Liver (tissue), 9 donors: ENCODE data around the gene HOOK1. TPM values are rescaled to one million over a fixed set of nuclear protein-coding genes. Genes with fewer than 3 reads are reported as not detected.
"Not testable (repeated sequence)": the region's sequence is repeated elsewhere in the genome, so short reads cannot be mapped to it uniquely, and the experiment has no call there.

Source experiments
- DNase-seq: peaks from one replicate; pipeline ENCODE4 v3.0.0-alpha.2; 2017; ENCODE audit warnings: low spot score
- H3K27ac ChIP-seq, 2 donors: one replicate each; pipeline ENCODE4 v1.7.0; 2013; ENCODE audit warnings: inconsistent platforms in 2 of 2, low read length in 2 of 2, control low read depth in 1 of 2, low read depth in 1 of 2, mild to moderate bottlenecking in 1 of 2
- H3K27me3 ChIP-seq, 4 donors: one replicate each; pipeline versions ENCODE4 v1.6.1 to v1.7.0; 2013; ENCODE audit warnings: low read length in 3 of 4, inconsistent platforms in 1 of 4, mild to moderate bottlenecking in 1 of 4, moderate library complexity in 1 of 4; ENCODE audit not compliant: control insufficient read depth in 4 of 4, insufficient read depth in 4 of 4
- H3K36me3 ChIP-seq, 4 donors: one replicate each; pipeline versions ENCODE4 v1.6.1 to v1.7.0; 2013; ENCODE audit warnings: low read length in 3 of 4, mild to moderate bottlenecking in 3 of 4, low read depth in 1 of 4, moderate library complexity in 1 of 4; ENCODE audit not compliant: control insufficient read depth in 4 of 4, insufficient read depth in 3 of 4
- H3K4me1 ChIP-seq, 4 donors: one replicate each; pipeline versions ENCODE4 v1.6.1 to v1.7.0; 2013; ENCODE audit warnings: low read length in 3 of 4, mild to moderate bottlenecking in 3 of 4, moderate library complexity in 1 of 4; ENCODE audit not compliant: control insufficient read depth in 4 of 4, insufficient read depth in 4 of 4
- H3K4me3 ChIP-seq, 3 donors: one replicate each; pipeline versions ENCODE4 v1.6.1 to v1.7.0; 2013; ENCODE audit warnings: low read length in 3 of 3, control low read depth in 1 of 3, low read depth in 1 of 3, mild to moderate bottlenecking in 1 of 3
- H3K9ac ChIP-seq, 2 donors: one replicate each; pipeline ENCODE4 v1.7.0; 2013; ENCODE audit warnings: low read length in 2 of 2, mild to moderate bottlenecking in 2 of 2, moderate library complexity in 2 of 2, control low read depth in 1 of 2, low read depth in 1 of 2
- H3K9me3 ChIP-seq, 4 donors: one replicate each; pipeline versions ENCODE4 v1.6.1 to v1.7.0; 2013; ENCODE audit warnings: low read length in 3 of 4; ENCODE audit not compliant: control insufficient read depth in 4 of 4
- ATF3 ChIP-seq: IDR thresholded peaks from 2 replicates; pipeline ENCODE4 v1.6.1; 2016; ENCODE audit warnings: antibody characterized with exemption
- EGR1 ChIP-seq, 2 donors: IDR thresholded peaks; 2 replicates each; pipeline ENCODE4 v1.6.1; 2016 to 2018; ENCODE audit warnings: antibody characterized with exemption in 2 of 2, low read depth in 2 of 2
- FOXA1 ChIP-seq: IDR thresholded peaks from 2 replicates; pipeline ENCODE4 v1.6.1; 2016; ENCODE audit warnings: antibody characterized with exemption
- FOXA2 ChIP-seq: IDR thresholded peaks from 2 replicates; pipeline ENCODE4 v1.6.1; 2016; ENCODE audit warnings: antibody characterized with exemption
- GABPA ChIP-seq, 2 donors: IDR thresholded peaks in 1 of 2; conservative IDR thresholded peaks in 1 of 2; 2 replicates each; pipeline ENCODE4 v1.6.1; 2016; ENCODE audit warnings: antibody characterized with exemption in 2 of 2, mild to moderate bottlenecking in 1 of 2, moderate library complexity in 1 of 2
- HNF4A ChIP-seq, 2 donors: conservative IDR thresholded peaks; 2 replicates each; pipeline ENCODE4 v1.6.1; 2016; ENCODE audit warnings: antibody characterized with exemption in 2 of 2, mild to moderate bottlenecking in 2 of 2
- HNF4G ChIP-seq: IDR thresholded peaks from 2 replicates; pipeline ENCODE4 v1.6.1; 2016; ENCODE audit warnings: antibody characterized with exemption
- MAX ChIP-seq: IDR thresholded peaks from 2 replicates; pipeline ENCODE4 v1.6.1; 2016; ENCODE audit warnings: antibody characterized with exemption
- NR2F2 ChIP-seq: IDR thresholded peaks from 2 replicates; pipeline ENCODE4 v1.6.1; 2016; ENCODE audit warnings: antibody characterized with exemption
- RAD21 ChIP-seq, 2 donors: IDR thresholded peaks; 2 replicates each; pipeline ENCODE4 v1.6.1; 2016; ENCODE audit warnings: antibody characterized with exemption in 2 of 2, mild to moderate bottlenecking in 2 of 2
- RXRA ChIP-seq, 2 donors: IDR thresholded peaks; 2 replicates each; pipeline ENCODE4 v1.6.1; 2017 to 2018; ENCODE audit warnings: antibody characterized with exemption in 2 of 2, mild to moderate bottlenecking in 1 of 2
- SP1 ChIP-seq: IDR thresholded peaks from 2 replicates; pipeline ENCODE4 v1.6.1; 2018; ENCODE audit warnings: antibody characterized with exemption, mild to moderate bottlenecking
- TAF1 ChIP-seq: conservative IDR thresholded peaks from 2 replicates; pipeline ENCODE4 v1.6.1; 2016; ENCODE audit warnings: antibody characterized with exemption, mild to moderate bottlenecking
- YY1 ChIP-seq: IDR thresholded peaks from 2 replicates; pipeline ENCODE4 v1.6.1; 2016; ENCODE audit warnings: antibody characterized with exemption, mild to moderate bottlenecking
- WGBS: extraction: QIAGEN DNeasy Blood & Tissue Kit; methylation state at CpG from one replicate; pipeline ENCODE4 v1.1.7; 2013; 5-methylcytosine and 5-hydroxymethylcytosine counted together
- polyA plus RNA-seq, 2 donors: library from polyadenylated mRNA; stranded (reverse) in 1 of 2; unstranded in 1 of 2; fragments of 200-250 nt in 1 of 2; fragments of >200 nt in 1 of 2; fragmentation: Nextera tagmentation in 1 of 2; extraction: Ambion mirVana in 1 of 2; gene quantifications; one replicate each; pipeline versions ENCODE4 v1.2.1 to v1.2.3, GENCODE V29; 2013 to 2015
- total RNA-seq, 2 donors: library from RNA; depleted of rRNA; stranded (reverse); fragments of >200 nt; gene quantifications; one replicate each; pipeline ENCODE4 v1.2.3, GENCODE V29; 2014
- TF ChIP-seq, protein P1 (sequence below): IDR thresholded peaks from 2 replicates; pipeline ENCODE4 v1.6.1; 2016; ENCODE audit warnings: antibody characterized with exemption, mild to moderate bottlenecking
- TF ChIP-seq, protein P2 (sequence below): fragments of 150-350 bp; IDR thresholded peaks from 2 replicates; pipeline ENCODE4 v1.5.1; 2017; ENCODE audit warnings: improper control_type of control experiment, low read depth, low read length; ENCODE audit not compliant: missing input control
- donor health status: healthy.
- donor health status: healthy.
- donor health status: healthy.
- donor health status: healthy.
- donor health status: healthy.

The HOOK1 gene
- total and polyA plus RNA-seq, 4 donors, result 10.3 to 33.4 (median 17.5) TPM

DNA sequence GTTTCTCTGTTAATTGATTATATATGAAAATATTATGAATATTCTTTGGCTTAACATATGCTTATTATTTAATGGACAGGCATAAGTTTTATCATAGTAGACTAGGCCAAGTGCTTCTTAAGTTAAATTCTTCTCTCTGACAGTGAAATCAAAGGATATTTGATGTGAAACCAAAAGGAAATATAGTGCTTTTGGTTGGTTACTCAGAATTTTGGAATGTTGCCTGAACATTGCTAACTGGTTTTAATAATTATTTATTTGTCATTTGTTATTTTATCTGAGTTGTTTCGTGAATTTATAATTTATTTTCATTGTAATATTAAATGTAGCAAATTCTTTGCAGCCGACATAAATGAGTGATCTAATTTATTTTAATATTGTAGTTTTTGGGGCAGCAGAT is 18.3 kb downstream of the HOOK1 start:
- Histone ChIP-seq H3K9ac (no peak overlapping the region), H3K9me3 (no peaks in the 10 kb centered on the region), H3K27ac (no peak overlapping the region), H3K4me3 (no peak overlapping the region), H3K4me1 (no peaks in the 10 kb centered on the region), H3K36me3 (peaks cover 2 to 22% (median 11%) of the 10 kb centered on the region in 4 donors), H3K27me3 (no peaks in the 10 kb centered on the region)
- 92% methylated on average over 2 of the region's 2 CpGs for WGBS
- no peak for TF ChIP-seq HNF4G
- TF ChIP-seq YY1, result no peak
- TF ChIP-seq FOXA2, result no peak
- TF ChIP-seq ATF3, result no peak
- TF ChIP-seq RAD21 (IDR thresholded peaks at IDR 0.05), result no peak
- no peak for TF ChIP-seq FOXA1
- TF ChIP-seq EGR1 (IDR thresholded peaks at IDR 0.05; ENCODE audit: low read depth in 2 of 2), result no peak
- TF ChIP-seq RXRA (IDR thresholded peaks at IDR 0.05), result no peak
- no peak for TF ChIP-seq GABPA (IDR thresholded peaks at IDR 0.05 in 1 of 2, conservative IDR thresholded peaks at IDR 0.05 in 1 of 2)
- TF ChIP-seq, protein P1, sequence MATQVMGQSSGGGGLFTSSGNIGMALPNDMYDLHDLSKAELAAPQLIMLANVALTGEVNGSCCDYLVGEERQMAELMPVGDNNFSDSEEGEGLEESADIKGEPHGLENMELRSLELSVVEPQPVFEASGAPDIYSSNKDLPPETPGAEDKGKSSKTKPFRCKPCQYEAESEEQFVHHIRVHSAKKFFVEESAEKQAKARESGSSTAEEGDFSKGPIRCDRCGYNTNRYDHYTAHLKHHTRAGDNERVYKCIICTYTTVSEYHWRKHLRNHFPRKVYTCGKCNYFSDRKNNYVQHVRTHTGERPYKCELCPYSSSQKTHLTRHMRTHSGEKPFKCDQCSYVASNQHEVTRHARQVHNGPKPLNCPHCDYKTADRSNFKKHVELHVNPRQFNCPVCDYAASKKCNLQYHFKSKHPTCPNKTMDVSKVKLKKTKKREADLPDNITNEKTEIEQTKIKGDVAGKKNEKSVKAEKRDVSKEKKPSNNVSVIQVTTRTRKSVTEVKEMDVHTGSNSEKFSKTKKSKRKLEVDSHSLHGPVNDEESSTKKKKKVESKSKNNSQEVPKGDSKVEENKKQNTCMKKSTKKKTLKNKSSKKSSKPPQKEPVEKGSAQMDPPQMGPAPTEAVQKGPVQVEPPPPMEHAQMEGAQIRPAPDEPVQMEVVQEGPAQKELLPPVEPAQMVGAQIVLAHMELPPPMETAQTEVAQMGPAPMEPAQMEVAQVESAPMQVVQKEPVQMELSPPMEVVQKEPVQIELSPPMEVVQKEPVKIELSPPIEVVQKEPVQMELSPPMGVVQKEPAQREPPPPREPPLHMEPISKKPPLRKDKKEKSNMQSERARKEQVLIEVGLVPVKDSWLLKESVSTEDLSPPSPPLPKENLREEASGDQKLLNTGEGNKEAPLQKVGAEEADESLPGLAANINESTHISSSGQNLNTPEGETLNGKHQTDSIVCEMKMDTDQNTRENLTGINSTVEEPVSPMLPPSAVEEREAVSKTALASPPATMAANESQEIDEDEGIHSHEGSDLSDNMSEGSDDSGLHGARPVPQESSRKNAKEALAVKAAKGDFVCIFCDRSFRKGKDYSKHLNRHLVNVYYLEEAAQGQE, result no peak
- no peak for TF ChIP-seq HNF4A (conservative IDR thresholded peaks at IDR 0.05)
- TF ChIP-seq, protein P2, sequence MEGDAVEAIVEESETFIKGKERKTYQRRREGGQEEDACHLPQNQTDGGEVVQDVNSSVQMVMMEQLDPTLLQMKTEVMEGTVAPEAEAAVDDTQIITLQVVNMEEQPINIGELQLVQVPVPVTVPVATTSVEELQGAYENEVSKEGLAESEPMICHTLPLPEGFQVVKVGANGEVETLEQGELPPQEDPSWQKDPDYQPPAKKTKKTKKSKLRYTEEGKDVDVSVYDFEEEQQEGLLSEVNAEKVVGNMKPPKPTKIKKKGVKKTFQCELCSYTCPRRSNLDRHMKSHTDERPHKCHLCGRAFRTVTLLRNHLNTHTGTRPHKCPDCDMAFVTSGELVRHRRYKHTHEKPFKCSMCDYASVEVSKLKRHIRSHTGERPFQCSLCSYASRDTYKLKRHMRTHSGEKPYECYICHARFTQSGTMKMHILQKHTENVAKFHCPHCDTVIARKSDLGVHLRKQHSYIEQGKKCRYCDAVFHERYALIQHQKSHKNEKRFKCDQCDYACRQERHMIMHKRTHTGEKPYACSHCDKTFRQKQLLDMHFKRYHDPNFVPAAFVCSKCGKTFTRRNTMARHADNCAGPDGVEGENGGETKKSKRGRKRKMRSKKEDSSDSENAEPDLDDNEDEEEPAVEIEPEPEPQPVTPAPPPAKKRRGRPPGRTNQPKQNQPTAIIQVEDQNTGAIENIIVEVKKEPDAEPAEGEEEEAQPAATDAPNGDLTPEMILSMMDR, result no peak
- TF ChIP-seq NR2F2, result no peak
- no peak for TF ChIP-seq MAX
- TF ChIP-seq SP1, result no peak
- DNase-seq, result no peak

DNA sequence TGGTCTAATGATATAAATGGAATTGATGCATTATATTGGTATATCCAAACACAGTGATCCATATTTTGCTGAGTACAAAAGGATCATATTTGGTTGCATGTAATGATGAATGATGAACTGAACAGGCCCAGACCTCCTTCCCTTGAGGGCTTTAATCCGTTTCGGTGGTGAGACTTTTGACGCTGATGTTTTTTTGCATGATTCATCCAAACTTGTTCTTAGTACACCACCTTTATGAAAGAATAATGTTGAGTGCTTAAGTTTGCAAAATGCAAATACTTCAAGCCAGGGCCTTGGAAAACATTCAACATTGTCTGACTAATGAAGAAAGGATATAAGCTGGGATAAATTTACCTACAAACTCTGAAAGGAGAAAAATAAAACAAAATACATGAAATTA is 19.2 kb downstream of the HOOK1 start:
- H3K9ac ChIP-seq, result no peak overlapping the region
- no peaks in the 10 kb centered on the region for H3K27me3 ChIP-seq
- no peak for DNase-seq
- H3K9me3 ChIP-seq, result no peaks in the 10 kb centered on the region
- no peak for TF ChIP-seq TAF1
- TF ChIP-seq GABPA (IDR thresholded peaks at IDR 0.05 in 1 of 2, conservative IDR thresholded peaks at IDR 0.05 in 1 of 2), result no peak
- no peak for TF ChIP-seq FOXA1
- no peak for TF ChIP-seq NR2F2
- TF ChIP-seq MAX, result no peak
- H3K4me1 ChIP-seq, result no peaks in the 10 kb centered on the region
- no peak overlapping the region for H3K4me3 ChIP-seq
- H3K27ac ChIP-seq, result no peak overlapping the region
- WGBS, result 66% methylated on average over 3 of the region's 3 CpGs
- peaks cover 2 to 23% (median 12%) of the 10 kb centered on the region in 4 donors for H3K36me3 ChIP-seq

DNA sequence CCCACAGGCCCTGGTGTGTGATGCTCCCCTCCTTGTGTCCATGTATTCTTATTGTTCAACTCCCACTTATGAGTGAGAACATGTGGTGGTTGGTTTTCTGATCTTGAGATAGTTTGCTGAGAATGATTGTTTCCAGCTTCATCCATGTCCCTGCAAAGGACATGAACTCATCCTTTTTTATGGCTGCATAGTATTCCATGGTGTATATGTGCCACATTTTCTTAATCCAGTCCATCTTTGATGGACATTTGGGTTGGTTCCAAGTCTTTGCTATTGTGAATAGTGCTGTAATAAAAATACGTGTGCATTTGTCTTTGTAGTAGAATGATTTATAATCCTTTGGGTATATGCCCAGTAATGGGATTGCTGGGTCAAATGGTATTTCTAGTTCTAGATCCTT is 23.1 kb downstream of the HOOK1 start:
- H3K9ac ChIP-seq, DNase-seq, H3K27ac ChIP-seq, H3K9me3 ChIP-seq, H3K4me3 ChIP-seq, H3K4me1 ChIP-seq, H3K27me3 ChIP-seq: not testable (repeated sequence)
- H3K36me3 ChIP-seq, result peaks cover 3 to 33% (median 19%) of the 10 kb centered on the region in 4 donors
- 92% methylated on average over 1 of the region's 1 CpG for WGBS
